ENCODE data around the gene FKBP8.

The FKBP8 gene

GRCh38 chr19:18493440-18494266, 49.7 kb downstream of the FKBP8 start:
- TF ChIP-seq GATA3 (IDR thresholded peaks at IDR 0.05; ENCODE audit: low read depth, low read length) (no peak), GATA2 (IDR thresholded peaks at IDR 0.05; ENCODE audit: low read depth, low read length) (no peak)

DNA sequence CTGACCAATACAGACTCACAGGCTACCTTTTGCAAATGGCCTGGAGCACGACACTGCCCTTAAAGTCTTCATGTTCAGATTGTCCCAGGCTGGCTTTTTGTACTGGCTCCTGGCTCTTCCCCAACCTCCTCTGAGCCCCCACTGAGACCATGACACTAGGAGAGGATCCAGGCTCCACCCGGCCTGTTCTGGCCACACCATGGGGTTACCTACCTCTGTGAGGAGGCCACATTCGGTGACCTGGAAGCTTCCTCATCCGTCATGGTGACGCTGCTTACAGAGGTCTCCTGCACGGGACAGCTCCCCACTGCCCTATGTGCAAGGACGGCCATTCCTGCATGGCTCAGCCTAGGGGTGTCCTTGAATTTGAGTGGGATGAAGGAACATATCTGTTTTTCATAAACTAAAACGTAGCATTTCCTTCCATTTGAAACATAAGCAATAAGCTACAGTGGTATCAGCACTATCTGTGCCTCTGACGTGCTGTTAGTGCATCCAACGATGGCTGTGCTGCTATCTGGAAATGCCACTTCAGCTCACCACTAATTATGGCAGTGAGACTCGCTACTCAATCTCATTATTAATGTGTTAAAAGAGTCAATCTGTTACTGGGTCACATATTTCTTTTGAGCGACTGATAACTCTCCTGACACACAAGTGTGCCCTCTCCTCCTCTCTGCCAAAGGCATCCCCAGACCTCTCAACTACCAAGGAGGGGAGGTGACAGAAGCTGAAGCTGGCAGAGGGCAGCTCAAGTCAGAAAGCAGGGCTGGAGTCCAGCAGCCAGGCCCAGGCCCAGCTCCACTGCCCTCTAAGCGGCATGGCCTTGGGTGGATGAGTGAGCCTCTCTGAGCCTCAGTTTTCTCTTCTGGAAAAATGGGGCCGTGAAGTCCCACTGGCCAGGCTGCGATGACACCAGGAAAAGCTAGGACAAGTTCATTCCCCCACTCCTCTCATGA, 51.1 kb downstream of the FKBP8 start:
- TF ChIP-seq GATA2 (IDR thresholded peaks at IDR 0.05; ENCODE audit: low read depth, low read length) = no peak

DNA sequence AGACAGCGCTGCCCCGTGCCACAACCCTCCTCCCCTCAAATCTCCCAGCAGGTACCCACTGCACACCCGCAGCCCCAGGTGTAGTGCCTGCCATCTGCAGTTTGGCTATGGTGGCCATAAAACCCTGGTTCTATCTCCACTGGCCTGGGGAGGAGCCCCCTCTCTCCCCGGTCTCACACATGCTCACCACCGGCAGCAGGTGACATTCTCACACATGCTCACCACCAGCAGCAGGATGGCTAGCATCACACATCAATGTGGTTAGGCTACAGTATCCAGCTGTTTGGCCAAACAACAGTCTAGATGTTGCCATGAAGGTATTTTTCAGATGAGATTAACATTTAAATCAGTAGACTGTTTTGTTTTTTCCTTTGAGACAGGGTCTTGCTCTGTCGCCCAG, 52.6 kb downstream of the FKBP8 start:
- no peak for TF ChIP-seq GATA2 (IDR thresholded peaks at IDR 0.05; ENCODE audit: low read depth, low read length)
- no peak for TF ChIP-seq GATA3 (IDR thresholded peaks at IDR 0.05; ENCODE audit: low read depth, low read length)

- TF ChIP-seq GATA2 (IDR thresholded peaks at IDR 0.05; ENCODE audit: low read depth, low read length) (no peak), GATA3 (IDR thresholded peaks at IDR 0.05; ENCODE audit: low read depth, low read length) (no peak)
These were observed 53.7 kb downstream of the FKBP8 start for GRCh38 chr19:18489627-18490184.

DNA sequence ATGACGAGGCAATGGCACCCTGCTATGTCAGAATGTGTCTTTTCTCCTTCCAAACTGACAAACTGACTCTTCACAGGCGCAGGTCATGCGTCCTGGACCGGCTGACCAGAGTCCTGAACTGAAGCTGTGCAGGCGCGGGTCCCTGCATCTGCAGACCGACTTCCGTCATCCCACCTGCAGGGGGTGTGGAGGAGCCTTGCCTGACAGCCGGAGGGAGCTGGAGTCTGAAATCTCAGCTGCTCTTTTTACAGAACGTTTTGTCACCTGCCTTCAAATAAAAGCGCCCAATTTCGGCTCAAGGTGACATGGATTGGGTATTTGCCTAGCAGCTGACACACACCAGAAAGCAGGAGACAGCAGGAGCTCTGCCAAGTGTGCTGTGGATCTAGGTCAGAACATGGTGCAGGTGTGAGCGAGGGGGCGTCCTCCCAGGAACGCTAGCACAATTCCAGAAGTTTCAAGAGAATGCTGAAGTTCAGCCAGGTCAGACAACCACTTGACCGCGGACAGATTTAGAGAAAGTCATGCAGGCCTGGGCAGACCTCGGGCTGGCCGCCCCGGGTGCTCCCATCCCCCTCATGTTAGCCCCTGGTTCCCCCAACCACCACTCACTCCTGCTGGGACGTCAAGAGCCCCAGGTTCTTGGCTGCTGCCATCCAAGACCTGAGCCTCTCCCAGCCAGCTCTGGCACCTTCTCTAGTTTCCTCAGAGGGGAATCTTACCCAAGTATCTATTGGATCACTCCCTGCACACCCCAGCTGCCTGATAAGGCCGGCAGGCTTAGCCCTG, 54.3 kb downstream of the FKBP8 start:
- TF ChIP-seq GATA2 (IDR thresholded peaks at IDR 0.05; ENCODE audit: low read depth, low read length) (no peak), GATA3 (IDR thresholded peaks at IDR 0.05; ENCODE audit: low read depth, low read length) (no peak)

- TF ChIP-seq GATA2 (IDR thresholded peaks at IDR 0.05; ENCODE audit: low read depth, low read length) (no peak), GATA3 (IDR thresholded peaks at IDR 0.05; ENCODE audit: low read depth, low read length) (no peak)
These were observed 55.0 kb downstream of the FKBP8 start for GRCh38 chr19:18488403-18488723.

DNA sequence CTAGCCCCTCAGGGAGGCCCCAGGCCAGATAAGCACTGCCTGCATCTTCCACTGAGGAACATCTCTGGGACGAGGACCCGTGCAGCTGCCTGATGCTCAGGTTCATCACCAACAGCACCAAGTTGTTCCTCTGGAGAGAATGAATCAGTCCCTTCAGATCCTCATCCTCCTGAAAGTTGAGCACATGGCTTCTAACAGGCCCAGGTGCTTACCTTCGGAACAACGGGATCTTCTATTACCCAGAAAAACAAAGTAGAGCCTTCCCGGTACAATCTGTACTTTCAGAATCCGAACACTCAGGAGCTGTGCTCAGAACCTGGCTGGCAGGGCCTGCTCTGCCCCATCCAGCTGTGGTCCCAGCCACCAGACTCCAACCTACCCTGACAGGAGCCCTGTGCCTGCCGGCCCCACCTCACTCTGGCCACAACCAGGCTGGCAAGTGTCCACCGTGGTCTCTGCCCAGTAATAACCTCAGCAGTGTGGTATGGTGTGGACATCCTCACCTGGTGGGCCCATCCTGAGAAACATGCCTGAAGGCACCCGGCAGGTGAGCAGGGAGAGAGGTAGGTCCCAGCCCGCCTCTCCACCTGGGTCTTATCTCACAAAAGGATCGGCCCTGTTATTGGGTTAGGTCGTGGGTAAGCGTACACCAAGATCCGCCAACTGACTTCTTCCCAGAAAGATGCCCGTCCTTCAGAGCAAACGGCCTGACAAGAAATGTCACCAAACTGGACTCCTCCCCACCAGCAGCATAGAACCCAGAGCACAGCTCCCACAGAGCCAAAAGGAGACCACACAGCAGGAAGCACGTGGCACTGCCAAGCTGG, 55.6 kb downstream of the FKBP8 start:
- no peak for TF ChIP-seq GATA3 (IDR thresholded peaks at IDR 0.05; ENCODE audit: low read depth, low read length)
- TF ChIP-seq GATA2 (IDR thresholded peaks at IDR 0.05; ENCODE audit: low read depth, low read length) = no peak

DNA sequence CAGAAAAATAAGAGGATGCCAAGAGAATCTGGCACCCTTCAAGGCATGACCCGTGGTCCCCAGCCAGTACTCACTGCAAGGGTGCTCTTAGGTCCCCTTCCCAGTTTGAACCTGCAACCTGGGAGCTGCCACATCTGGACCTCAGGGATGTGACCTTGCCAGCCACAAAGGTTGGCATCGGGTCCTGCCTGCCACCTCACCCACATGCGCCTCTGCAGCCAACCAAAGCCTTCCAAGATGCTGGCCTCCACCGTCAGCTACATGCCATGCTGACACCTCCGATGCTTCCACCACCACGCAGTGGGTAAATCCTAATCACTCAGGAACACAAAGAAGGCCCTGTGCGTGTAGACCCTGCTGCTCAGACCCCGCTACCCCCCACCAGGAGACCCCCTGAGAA, 56.6 kb downstream of the FKBP8 start:
- TF ChIP-seq GATA3 (IDR thresholded peaks at IDR 0.05; ENCODE audit: low read depth, low read length) (no peak), GATA2 (IDR thresholded peaks at IDR 0.05; ENCODE audit: low read depth, low read length) (no peak)

DNA sequence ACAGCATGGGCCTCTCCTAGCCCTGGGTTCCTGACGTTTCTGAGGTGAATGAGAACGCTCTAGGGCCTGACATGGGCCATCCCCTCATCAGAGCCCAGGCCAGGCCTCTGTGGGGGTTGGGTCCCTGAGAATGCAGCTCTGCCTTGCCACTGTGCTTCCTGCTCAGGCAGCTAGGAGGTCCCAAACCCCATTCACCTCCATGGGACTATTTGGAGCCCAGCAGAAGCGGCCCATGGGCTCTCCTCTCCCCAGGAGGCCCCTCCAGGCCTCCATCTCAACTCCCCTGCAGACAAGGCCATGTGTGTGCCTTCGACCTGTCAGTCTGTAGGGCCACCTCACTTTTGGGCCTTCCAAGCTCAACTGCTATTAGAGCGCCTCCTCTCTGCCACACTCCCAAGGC, 58.4 kb downstream of the FKBP8 start:
- TF ChIP-seq GATA3 (IDR thresholded peaks at IDR 0.05; ENCODE audit: low read depth, low read length) (no peak), GATA2 (IDR thresholded peaks at IDR 0.05; ENCODE audit: low read depth, low read length) (no peak)

- TF ChIP-seq GATA2 (IDR thresholded peaks at IDR 0.05; ENCODE audit: low read depth, low read length) (no peak), GATA3 (IDR thresholded peaks at IDR 0.05; ENCODE audit: low read depth, low read length) (no peak)
These were observed 60.1 kb downstream of the FKBP8 start for GRCh38 chr19:18483119-18483890.
